Measurements from ENCODE around the gene VCAN. TPM values are rescaled to one million over a fixed set of nuclear protein-coding genes. Genes with fewer than 3 reads are reported as not detected.

VCAN gene
- total RNA-seq, 1 donor from 2014 or later = 67.5 TPM

DNA sequence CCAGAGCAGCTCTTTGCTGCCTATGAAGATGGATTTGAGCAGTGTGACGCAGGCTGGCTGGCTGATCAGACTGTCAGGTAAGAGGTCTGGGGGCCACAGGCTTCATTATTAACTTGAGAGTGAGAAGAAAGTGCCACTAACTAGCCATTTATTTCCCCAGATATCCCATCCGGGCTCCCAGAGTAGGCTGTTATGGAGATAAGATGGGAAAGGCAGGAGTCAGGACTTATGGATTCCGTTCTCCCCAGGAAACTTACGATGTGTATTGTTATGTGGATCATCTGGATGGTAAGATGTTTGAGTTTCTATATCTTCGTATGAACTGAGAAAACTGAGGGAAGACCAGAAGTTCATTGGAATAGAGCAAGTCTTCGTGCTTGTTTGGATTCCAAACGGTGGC lies 22.1 kb downstream of the VCAN start:
- H3K4me1 Mint-ChIP-seq (ENCODE audit: unreplicated experiment) = peaks cover 14% of the 10 kb centered on the region

DNA sequence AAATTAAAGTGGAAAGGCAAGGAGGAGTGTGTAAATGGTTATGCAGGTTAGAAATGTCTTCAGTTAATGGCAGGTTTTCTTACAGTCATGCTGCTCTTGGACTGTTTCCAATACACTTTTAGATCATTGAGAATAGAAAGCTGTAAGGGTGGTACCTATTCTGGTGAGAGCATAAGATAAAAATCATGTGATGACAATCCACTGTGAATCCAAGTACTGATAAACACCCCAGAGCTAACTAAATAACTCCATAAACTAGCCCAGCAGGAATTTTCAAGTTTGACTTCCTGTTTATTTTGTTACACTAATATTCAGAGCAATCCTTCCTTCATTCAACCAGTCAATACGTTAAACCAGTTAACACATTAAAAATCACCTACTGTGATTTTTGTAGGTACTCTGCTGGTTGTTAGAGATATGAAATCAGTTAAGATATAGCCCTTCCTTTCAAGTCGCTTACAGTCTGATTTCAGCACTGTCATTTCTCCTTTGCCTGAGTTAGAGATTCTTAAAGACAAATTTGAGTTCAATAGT lies 22.6 kb downstream of the VCAN start:
- H3K4me3 Mint-ChIP-seq (ENCODE audit: unreplicated experiment) = no peak overlapping the region
- no peak for TF ChIP-seq CTCF (IDR thresholded peaks at IDR 0.05)
- no peak overlapping the region for H3K27ac Mint-ChIP-seq (ENCODE audit: unreplicated experiment)
- H3K27me3 Mint-ChIP-seq (ENCODE audit: unreplicated experiment) = no peaks in the 10 kb centered on the region
- H3K4me1 Mint-ChIP-seq (ENCODE audit: unreplicated experiment) = peaks cover 9% of the 10 kb centered on the region
- no peak for DNase-seq (ENCODE audit: extremely low spot score, unreplicated experiment)
- peaks cover 3% of the 10 kb centered on the region for H3K9me3 Mint-ChIP-seq (ENCODE audit: unreplicated experiment)
- peaks cover 37% of the 10 kb centered on the region for H3K36me3 Mint-ChIP-seq (ENCODE audit: unreplicated experiment)

More for the DNA sequence above, 22.1 kb downstream of the VCAN start:
- no peak for TF ChIP-seq CTCF (IDR thresholded peaks at IDR 0.05)
- H3K27ac Mint-ChIP-seq (ENCODE audit: unreplicated experiment) = no peak overlapping the region
- no peak overlapping the region for H3K4me3 Mint-ChIP-seq (ENCODE audit: unreplicated experiment)
- DNase-seq (ENCODE audit: extremely low spot score, unreplicated experiment) = no peak
- H3K27me3 Mint-ChIP-seq (ENCODE audit: unreplicated experiment) = no peaks in the 10 kb centered on the region
- peaks cover 3% of the 10 kb centered on the region for H3K9me3 Mint-ChIP-seq (ENCODE audit: unreplicated experiment)
- H3K36me3 Mint-ChIP-seq (ENCODE audit: unreplicated experiment) = peaks cover 37% of the 10 kb centered on the region

DNA sequence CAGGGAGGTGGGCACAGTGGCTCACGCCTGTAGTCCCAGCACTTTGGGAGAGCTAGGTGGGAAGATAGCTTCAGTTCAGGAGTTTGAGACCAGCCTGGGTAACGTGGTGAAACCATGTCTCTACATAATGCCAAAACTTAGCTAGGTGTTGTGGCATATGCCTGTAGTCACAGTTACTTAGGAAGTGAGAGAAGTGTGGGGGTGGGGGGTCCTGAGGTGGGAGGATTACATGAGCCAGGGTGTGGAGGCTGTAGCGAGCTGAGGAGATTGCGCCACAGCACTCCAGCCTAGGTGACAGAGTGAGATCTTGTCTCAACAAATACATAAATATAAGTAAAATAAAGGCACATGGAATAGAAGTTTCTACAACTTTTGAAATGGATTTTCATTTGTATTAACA lies 23.1 kb downstream of the VCAN start:
- no peak for TF ChIP-seq CTCF (IDR thresholded peaks at IDR 0.05)
- no peak for DNase-seq (ENCODE audit: extremely low spot score, unreplicated experiment)
- Mint-ChIP-seq H3K27ac (ENCODE audit: unreplicated experiment) (no peak overlapping the region), H3K4me1 (ENCODE audit: unreplicated experiment) (peaks cover 8% of the 10 kb centered on the region), H3K27me3 (ENCODE audit: unreplicated experiment) (no peaks in the 10 kb centered on the region), H3K36me3 (ENCODE audit: unreplicated experiment) (peaks cover 39% of the 10 kb centered on the region), H3K9me3 (ENCODE audit: unreplicated experiment) (peaks cover 3% of the 10 kb centered on the region), H3K4me3 (ENCODE audit: unreplicated experiment) (no peak overlapping the region)

- no peaks in the 10 kb centered on the region for H3K27me3 Mint-ChIP-seq (ENCODE audit: unreplicated experiment)
- H3K4me3 Mint-ChIP-seq (ENCODE audit: unreplicated experiment) = no peak overlapping the region
- peaks cover 5% of the 10 kb centered on the region for H3K4me1 Mint-ChIP-seq (ENCODE audit: unreplicated experiment)
- TF ChIP-seq CTCF (IDR thresholded peaks at IDR 0.05) = no peak
- no peak overlapping the region for H3K27ac Mint-ChIP-seq (ENCODE audit: unreplicated experiment)
- H3K36me3 Mint-ChIP-seq (ENCODE audit: unreplicated experiment) = peaks cover 37% of the 10 kb centered on the region
- H3K9me3 Mint-ChIP-seq (ENCODE audit: unreplicated experiment) = peaks cover 11% of the 10 kb centered on the region
- DNase-seq (ENCODE audit: extremely low spot score, unreplicated experiment) = no peak
Measured at GRCh38 chr5:83496626-83497025, 25.1 kb downstream of the VCAN start.

DNA sequence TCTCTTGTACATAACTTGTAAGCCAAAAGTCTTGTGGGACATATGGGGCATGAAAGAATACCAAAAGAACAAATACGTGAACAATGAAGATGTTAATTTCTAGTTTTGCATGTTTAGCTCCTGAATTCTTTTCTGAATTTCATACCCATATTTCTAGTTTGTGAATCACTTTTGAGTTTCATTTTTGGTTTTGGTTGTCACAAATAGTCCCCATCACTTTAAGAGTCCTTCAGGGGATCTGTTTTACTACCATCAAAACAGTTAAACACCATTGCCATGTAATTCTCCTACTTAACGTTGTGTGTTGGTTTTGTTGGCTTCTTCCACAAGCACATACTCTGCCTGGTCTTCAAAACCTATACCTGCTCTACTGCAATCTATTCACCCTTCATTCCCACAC lies 27.0 kb downstream of the VCAN start:
- no peak overlapping the region for H3K27ac Mint-ChIP-seq (ENCODE audit: unreplicated experiment)
- no peak for DNase-seq (ENCODE audit: extremely low spot score, unreplicated experiment)
- no peak for TF ChIP-seq CTCF (IDR thresholded peaks at IDR 0.05)
- H3K36me3 Mint-ChIP-seq (ENCODE audit: unreplicated experiment) = peaks cover 27% of the 10 kb centered on the region
- H3K9me3 Mint-ChIP-seq (ENCODE audit: unreplicated experiment) = peaks cover 11% of the 10 kb centered on the region
- H3K4me3 Mint-ChIP-seq (ENCODE audit: unreplicated experiment) = no peak overlapping the region
- H3K27me3 Mint-ChIP-seq (ENCODE audit: unreplicated experiment) = no peaks in the 10 kb centered on the region
- H3K4me1 Mint-ChIP-seq (ENCODE audit: unreplicated experiment) = peaks cover 2% of the 10 kb centered on the region

All from osteocyte (in vitro differentiated cells).